GM15510 (cell line): ENCODE results near the gene TMSB4X.

ENCODE experiments used
- POLR2A ChIP-seq: IDR thresholded peaks from 3 replicates; pipeline ENCODE4 v1.6.1; 2011; ENCODE audit warnings: borderline replicate concordance; ENCODE audit not compliant: insufficient read length; ENCODE audit errors: extremely low read depth

Gene TMSB4X

DNA sequence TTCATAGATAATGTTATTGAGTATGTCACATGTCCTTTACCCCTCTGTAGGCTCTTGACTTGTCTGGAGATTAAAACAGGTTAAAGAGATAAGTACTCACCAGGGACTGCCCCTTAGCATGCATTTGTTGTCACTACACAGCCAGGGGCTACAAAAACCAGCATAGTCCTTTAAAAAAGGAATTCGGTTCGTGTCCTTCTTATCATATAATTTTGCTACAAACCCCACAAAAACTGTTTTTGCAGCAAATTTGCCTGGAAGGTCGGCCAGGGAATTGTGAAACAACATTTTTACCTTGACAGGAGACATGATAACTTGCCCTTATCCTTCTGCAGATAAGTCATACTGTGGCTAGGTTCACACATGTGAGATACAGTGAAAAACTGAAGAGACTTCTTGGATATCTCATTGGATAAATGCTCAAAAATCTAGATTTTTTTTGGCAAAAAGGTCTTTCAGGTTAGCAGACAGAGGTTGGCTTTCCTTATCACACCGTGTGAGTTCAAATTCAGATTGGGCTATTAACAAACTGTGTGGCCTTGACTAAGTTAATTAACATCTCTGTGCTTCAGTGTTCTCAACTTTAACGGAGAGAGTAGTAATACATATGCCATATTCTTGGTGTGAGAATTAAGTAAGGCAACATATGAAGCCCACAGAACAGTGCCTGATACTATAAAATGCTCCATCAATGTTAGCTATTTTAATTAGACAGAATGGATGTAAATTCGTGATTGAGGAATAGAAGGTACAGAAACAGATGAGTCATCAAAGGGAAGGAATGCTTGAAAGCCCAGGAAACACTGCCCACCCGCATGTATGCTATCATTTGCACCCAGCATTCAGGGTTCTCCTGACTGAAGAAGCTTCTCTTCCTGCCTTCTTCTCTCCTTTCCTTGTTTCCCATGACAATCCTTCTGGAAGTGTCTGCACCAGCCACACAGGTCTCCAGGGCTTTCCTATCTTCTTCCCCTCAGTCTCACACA, 39.5 kb downstream of the TMSB4X start:
- TF ChIP-seq POLR2A: no peak

DNA sequence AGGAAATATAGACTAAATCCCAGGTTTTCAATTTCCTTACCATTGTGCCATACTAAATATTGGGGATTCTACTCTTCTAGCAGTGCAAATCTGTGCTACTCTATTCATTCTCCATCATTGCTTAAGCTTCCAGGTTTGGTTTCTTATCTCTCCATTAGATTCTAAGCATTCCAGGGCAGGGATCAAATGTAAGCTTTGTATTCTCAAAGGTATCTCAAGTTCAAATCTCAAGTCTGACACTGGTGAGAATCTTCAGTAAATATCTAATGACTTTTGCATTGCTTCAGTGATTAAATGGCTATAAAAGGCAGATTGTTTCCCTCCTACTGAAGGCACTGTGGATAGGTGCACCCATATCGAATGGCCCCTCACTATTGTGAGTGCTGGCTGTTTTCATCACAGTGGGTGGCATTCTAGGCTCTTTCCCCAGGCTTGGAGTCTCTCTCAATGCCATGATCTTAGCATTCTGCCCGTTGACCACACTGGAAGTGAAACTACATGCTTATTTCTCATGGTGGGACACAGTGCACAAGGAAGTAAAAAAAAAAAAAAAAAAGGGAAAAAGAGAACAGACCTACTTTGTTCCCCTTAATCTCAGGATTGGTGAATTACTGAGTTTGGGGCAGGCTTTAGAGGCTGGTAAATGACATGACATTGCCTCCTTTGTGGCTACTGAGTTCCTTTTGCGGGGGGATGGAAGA, 40.8 kb downstream of the TMSB4X start:
- TF ChIP-seq POLR2A: no peak

DNA sequence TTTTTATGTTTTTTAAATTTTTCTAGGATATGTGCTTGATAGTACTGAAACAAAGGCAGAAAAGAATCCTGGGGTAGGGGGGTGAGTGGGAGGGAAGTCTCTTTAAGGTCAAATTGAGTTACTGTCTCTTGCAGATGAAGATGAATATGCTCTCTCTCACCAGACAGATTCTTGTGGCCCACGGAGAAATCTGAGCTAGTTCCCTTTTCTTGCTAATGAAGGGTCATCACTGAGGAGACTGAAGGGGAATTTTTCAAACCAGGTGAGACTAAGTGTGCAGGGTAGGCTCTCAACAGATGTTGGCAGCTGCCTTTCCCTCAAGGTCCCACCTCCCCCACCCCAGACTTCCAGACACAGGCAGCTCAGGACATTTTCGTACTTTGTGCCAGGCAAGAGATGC, 48.0 kb downstream of the TMSB4X start:
- TF ChIP-seq POLR2A: no peak

DNA sequence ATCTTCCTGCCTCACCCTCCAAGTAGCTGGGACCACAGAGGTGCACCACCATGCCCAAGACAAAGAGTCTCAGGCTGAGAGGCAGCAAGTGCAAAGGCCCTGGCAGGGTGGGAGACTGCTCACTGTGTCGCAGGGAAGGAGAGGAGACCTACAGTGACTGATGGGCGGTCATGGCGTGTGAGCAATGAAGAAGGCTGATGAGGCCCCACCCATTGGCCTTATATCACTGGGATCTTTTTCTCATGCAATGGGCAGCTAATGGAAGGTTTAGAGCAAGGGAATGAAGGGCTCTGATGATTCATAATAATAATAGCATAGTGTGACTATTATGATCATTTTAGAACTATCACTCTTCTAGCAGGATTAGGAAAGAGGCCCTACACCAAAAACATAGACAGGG, 48.7 kb downstream of the TMSB4X start:
- no peak for TF ChIP-seq POLR2A

DNA sequence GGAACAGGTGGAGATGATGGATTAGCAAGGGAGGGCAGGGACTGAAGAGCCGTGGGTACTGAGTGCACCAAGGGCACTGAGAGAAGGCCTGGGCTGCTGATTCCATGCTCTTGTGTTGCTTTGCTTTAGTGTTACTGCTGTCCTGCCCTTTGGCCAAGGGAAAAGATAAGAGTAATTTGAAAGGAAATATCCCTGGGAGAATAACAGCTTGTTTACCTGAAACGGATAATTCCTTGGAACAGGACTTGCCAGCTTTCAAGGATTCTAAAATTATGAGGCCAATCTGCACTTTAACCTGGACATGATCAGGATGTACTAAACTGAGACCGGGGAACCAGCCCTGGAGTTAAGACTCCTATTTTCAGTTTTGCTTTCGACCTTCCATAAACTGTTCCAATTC, 49.1 kb downstream of the TMSB4X start:
- TF ChIP-seq POLR2A: no peak

DNA sequence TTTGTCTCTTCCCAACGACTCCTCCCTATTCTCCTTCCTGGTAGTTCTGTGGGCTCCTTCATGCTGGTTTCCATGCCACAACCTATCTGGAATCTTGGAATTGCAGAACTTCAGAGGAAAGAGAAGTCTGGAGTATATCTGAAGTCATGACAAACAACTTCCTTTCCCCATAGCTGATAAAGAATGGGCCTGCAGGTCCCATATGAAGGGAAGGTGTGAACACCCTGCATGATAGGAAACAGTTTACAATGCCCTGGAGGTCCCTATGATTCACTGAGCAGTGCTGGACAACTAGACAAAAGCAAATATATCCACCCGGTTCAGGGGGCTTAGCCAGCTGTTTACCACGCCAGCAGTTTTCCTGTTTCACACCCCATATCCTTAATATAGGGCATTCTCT, 50.1 kb downstream of the TMSB4X start:
- no peak for TF ChIP-seq POLR2A
